Transverse colon (tissue), 4 donors: ENCODE measurements around the gene SOX18. TPM values are rescaled to one million over a fixed set of nuclear protein-coding genes. Genes with fewer than 3 reads are reported as not detected.
"Not testable (repeated sequence)": the region's sequence is repeated elsewhere in the genome, so short reads cannot be mapped to it uniquely, and the experiment has no call there.

Source experiments
- DNase-seq: peaks from one replicate; pipeline ENCODE4 v3.0.0-alpha.2; 2019
- H3K27ac ChIP-seq, 4 donors: fragments of 200-600 bp; sonication (generic); 2 replicates each; pipeline ENCODE4 v1.5.1; 2016 to 2018; ENCODE audit warnings: inconsistent platforms in 4 of 4
- H3K27me3 ChIP-seq: fragments of 200-600 bp; sonication (generic); 2 replicates; pipeline ENCODE4 v1.5.1; 2017; ENCODE audit warnings: inconsistent platforms
- H3K36me3 ChIP-seq, 4 donors: fragments of 200-600 bp; sonication (generic); 2 replicates each; pipeline ENCODE4 v1.5.1; 2017 to 2019; ENCODE audit warnings: inconsistent platforms in 4 of 4
- H3K4me1 ChIP-seq, 4 donors: fragments of 200-600 bp; sonication (generic); 2 replicates each; pipeline ENCODE4 v1.5.1; 2017 to 2020; ENCODE audit warnings: inconsistent platforms in 4 of 4
- H3K4me3 ChIP-seq, 4 donors: fragments of 200-600 bp; sonication (generic); 1 replicate in 1 of 4; 2 replicates in 3 of 4; pipeline versions ENCODE4 v1.5.1 to v1.6.1; 2017 to 2019; ENCODE audit warnings: inconsistent platforms in 4 of 4
- H3K9me3 ChIP-seq, 2 donors: fragments of 200-600 bp; sonication (generic); 2 replicates each; pipeline ENCODE4 v1.5.1; 2017 to 2019; ENCODE audit warnings: inconsistent platforms in 2 of 2
- EP300 ChIP-seq: sonication (generic); formaldehyde crosslinking; IDR thresholded peaks from one replicate; pipeline ENCODE4 v1.6.1; 2017; ENCODE audit warnings: antibody characterized with exemption, low read depth
- POLR2A ChIP-seq: fragments of 450-650 bp; IDR thresholded peaks from one replicate; pipeline ENCODE4 v1.6.1; 2016; ENCODE audit warnings: antibody characterized with exemption, mild to moderate bottlenecking, moderate library complexity
- POLR2AphosphoS5 ChIP-seq, 3 donors: sonication (generic); formaldehyde crosslinking; IDR thresholded peaks; one replicate each; pipeline ENCODE4 v1.6.1; 2016; ENCODE audit warnings: antibody characterized with exemption in 3 of 3
- WGBS, 2 donors: methylation state at CpG; one replicate each; pipeline ENCODE4 v1.1.5; 2018; ENCODE audit warnings: low coverage in 1 of 2; 5-methylcytosine and 5-hydroxymethylcytosine counted together
- in situ Hi-C, 4 donors: fragments of 200-750 bp; cut with MboI; loops; one replicate each; pipeline versions ENCODE4 v1.15.0 to v1.15.1; 2017; ENCODE audit warnings: low sequenced_read_pairs in 3 of 4, low pct_ligation_motif_present in 1 of 4, low pct_unique_long_range_greater_than_20kb in 1 of 4
- intact Hi-C: fragments of 100-400 bp; cut with DNase I; formaldehyde crosslinking; loops from one replicate; pipeline ENCODE4 v1.15.1; 2023; ENCODE audit warnings: low total_unique reads
- total RNA-seq, 4 donors: library from RNA; depleted of rRNA; stranded (reverse); fragments of >200 nt; gene quantifications; one replicate each; pipeline ENCODE4 v1.1.0, GENCODE V29; 2016
- TF ChIP-seq, protein P1 (sequence below), 5 experiments: fragments of 200-600 bp in 3 of 5; fragments of 450-650 bp in 2 of 5; sonication (generic) in 3 of 5; IDR thresholded peaks; 1 replicate in 2 of 5; 2 replicates in 3 of 5; pipeline ENCODE4 v1.5.1; 2016 to 2017; ENCODE audit warnings: antibody characterized with exemption in 5 of 5, inconsistent platforms in 3 of 5, mild to moderate bottlenecking in 2 of 5, moderate library complexity in 1 of 5

SOX18 gene
- total RNA-seq, 4 donors from 2014 or later = 1.8 to 14.2 (median 6.5) TPM

GRCh38 chr20:64090165-64090564, 40.7 kb upstream of the SOX18 start:
- intact Hi-C loops (no loop called here), in situ Hi-C loops (no loop called here)
- Histone ChIP-seq H3K27me3 (peaks cover 28% of the 10 kb centered on the region), H3K27ac (no peak overlapping the region), H3K9me3 (no peaks in the 10 kb centered on the region), H3K4me3 (no peak overlapping the region), H3K36me3 (no peaks in the 10 kb centered on the region), H3K4me1 (no peaks in the 10 kb centered on the region)
- TF ChIP-seq POLR2AphosphoS5 (IDR thresholded peaks at IDR 0.05) (no peak), POLR2A (no peak), EP300 (no peak)
- TF ChIP-seq, protein P1, sequence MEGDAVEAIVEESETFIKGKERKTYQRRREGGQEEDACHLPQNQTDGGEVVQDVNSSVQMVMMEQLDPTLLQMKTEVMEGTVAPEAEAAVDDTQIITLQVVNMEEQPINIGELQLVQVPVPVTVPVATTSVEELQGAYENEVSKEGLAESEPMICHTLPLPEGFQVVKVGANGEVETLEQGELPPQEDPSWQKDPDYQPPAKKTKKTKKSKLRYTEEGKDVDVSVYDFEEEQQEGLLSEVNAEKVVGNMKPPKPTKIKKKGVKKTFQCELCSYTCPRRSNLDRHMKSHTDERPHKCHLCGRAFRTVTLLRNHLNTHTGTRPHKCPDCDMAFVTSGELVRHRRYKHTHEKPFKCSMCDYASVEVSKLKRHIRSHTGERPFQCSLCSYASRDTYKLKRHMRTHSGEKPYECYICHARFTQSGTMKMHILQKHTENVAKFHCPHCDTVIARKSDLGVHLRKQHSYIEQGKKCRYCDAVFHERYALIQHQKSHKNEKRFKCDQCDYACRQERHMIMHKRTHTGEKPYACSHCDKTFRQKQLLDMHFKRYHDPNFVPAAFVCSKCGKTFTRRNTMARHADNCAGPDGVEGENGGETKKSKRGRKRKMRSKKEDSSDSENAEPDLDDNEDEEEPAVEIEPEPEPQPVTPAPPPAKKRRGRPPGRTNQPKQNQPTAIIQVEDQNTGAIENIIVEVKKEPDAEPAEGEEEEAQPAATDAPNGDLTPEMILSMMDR (IDR thresholded peaks at IDR 0.05) = no peak
- 58% methylated on average over 9 of the region's 10 CpGs; no CpG with 5 or more reads in 1 of the 2 donors for WGBS, 2 donors
- no peak for DNase-seq

DNA sequence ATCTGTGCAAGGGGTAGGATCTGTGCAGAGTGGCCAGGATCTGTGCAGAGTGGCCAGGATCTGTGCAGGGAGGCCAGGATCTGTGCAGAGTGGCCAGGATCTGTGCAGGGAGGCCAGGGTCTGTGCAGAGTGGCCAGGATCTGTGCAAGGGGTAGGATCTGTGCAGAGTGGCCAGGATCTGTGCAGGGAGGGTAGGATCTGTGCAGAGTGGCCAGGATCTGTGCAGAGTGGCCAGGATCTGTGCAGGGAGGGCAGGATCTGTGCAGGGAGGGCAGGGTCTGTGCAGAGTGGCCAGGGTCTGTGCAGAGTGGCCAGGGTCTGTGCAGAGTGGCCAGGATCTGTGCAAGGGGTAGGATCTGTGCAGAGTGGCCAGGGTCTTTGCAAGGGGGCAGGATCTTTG, 39.1 kb upstream of the SOX18 start:
- H3K36me3 ChIP-seq, in situ Hi-C loops, H3K4me3 ChIP-seq, H3K27ac ChIP-seq, intact Hi-C loops, DNase-seq, H3K9me3 ChIP-seq: not testable (repeated sequence)
- peaks cover 44% of the 10 kb centered on the region for H3K27me3 ChIP-seq
- peaks cover 0 to 13% (median 9%) of the 10 kb centered on the region in 4 donors for H3K4me1 ChIP-seq

- H3K27me3 ChIP-seq = peaks cover 50% of the 10 kb centered on the region
- H3K4me3 ChIP-seq, intact Hi-C loops, H3K9me3 ChIP-seq, in situ Hi-C loops, DNase-seq, H3K36me3 ChIP-seq, H3K27ac ChIP-seq: not testable (repeated sequence)
- 96% methylated on average over 6 of the region's 36 CpGs; no CpG with 5 or more reads in 1 of the 2 donors for WGBS, 2 donors
- peaks cover 4 to 22% (median 12%) of the 10 kb centered on the region in 4 donors for H3K4me1 ChIP-seq
Observed at GRCh38 chr20:64087226-64087825, 37.9 kb upstream of the SOX18 start.

- Histone ChIP-seq H3K36me3 (no peaks in the 10 kb centered on the region), H3K4me1 (peaks cover 4 to 27% (median 12%) of the 10 kb centered on the region in 4 donors), H3K27me3 (peaks cover 53% of the 10 kb centered on the region), H3K9me3 (no peaks in the 10 kb centered on the region), H3K27ac (no peak overlapping the region), H3K4me3 (no peak overlapping the region)
- TF ChIP-seq EP300 (no peak), POLR2AphosphoS5 (IDR thresholded peaks at IDR 0.05) (no peak), POLR2A (no peak)
- TF ChIP-seq, protein P1 (IDR thresholded peaks at IDR 0.05) = no peak
- WGBS, 2 donors = 92% methylated on average over 11 of the region's 11 CpGs; no CpG with 5 or more reads in 1 of the 2 donors
- in situ Hi-C loops (no loop called here), intact Hi-C loops (no loop called here)
- no peak for DNase-seq
Observed at GRCh38 chr20:64086801-64087200, 37.4 kb upstream of the SOX18 start.

- in situ Hi-C loops (no loop called here), intact Hi-C loops (no loop called here)
- 16% methylated on average over 19 of the region's 23 CpGs; no CpG with 5 or more reads in 1 of the 2 donors for WGBS, 2 donors
- no peak for DNase-seq
- no peak for TF ChIP-seq POLR2AphosphoS5 (IDR thresholded peaks at IDR 0.05)
- TF ChIP-seq, protein P1 (IDR thresholded peaks at IDR 0.05) = no peak
- no peak for TF ChIP-seq POLR2A
- no peak for TF ChIP-seq EP300
- Histone ChIP-seq H3K4me3 (no peak overlapping the region), H3K27ac (no peak overlapping the region), H3K9me3 (no peaks in the 10 kb centered on the region), H3K4me1 (peaks cover 4 to 29% (median 12%) of the 10 kb centered on the region in 4 donors), H3K27me3 (peaks cover 64% of the 10 kb centered on the region), H3K36me3 (no peaks in the 10 kb centered on the region)
Observed at GRCh38 chr20:64084685-64085152, 35.3 kb upstream of the SOX18 start.
